Left lung (tissue), 10 donors: ENCODE data around the gene FAM89B. TPM values are rescaled to one million over a fixed set of nuclear protein-coding genes. Genes with fewer than 3 reads are reported as not detected.

Source experiments
- ATAC-seq: fragments of 200-7000 bp; cut with Tn5 transposase; one replicate; pipeline ENCODE4 v1.9.1; 2020; ENCODE audit warnings: moderate library complexity
- DNase-seq, 4 donors: peaks; one replicate each; pipeline ENCODE4 v3.0.0-alpha.2; 2013 to 2020
- H3K27ac ChIP-seq, 2 donors: fragments of 200-600 bp; sonication (generic) in 1 of 2; one replicate each; pipeline versions ENCODE4 v1.5.0 to v1.8.0; 2020 to 2021
- H3K27me3 ChIP-seq, 2 donors: fragments of 200-600 bp; sonication (generic) in 1 of 2; one replicate each; pipeline versions ENCODE4 v1.5.0 to v1.8.0; 2020 to 2021
- H3K36me3 ChIP-seq, 2 donors: fragments of 200-600 bp; sonication (generic) in 1 of 2; one replicate each; pipeline versions ENCODE4 v1.5.0 to v1.8.0; 2020 to 2021
- H3K4me1 ChIP-seq, 2 donors: fragments of 200-600 bp; one replicate each; pipeline ENCODE4 v1.8.0; 2021
- H3K4me3 ChIP-seq, 2 donors: fragments of 200-600 bp; sonication (generic) in 1 of 2; one replicate each; pipeline versions ENCODE4 v1.5.0 to v1.8.0; 2020 to 2021; ENCODE audit warnings: mild to moderate bottlenecking in 1 of 2
- H3K9me3 ChIP-seq, 2 donors: fragments of 200-600 bp; sonication (generic) in 1 of 2; one replicate each; pipeline versions ENCODE4 v1.5.0 to v1.8.0; 2020 to 2021
- intact Hi-C, 2 donors: fragments of 100-400 bp; cut with DNase I; formaldehyde crosslinking; loops; one replicate each; pipeline versions ENCODE4 v1.11.2 to v1.14.2; 2022
- polyA plus RNA-seq, 6 donors: library from polyadenylated mRNA; unstranded; fragments of 120-200 nt; gene quantifications; one replicate each; pipeline ENCODE4 v1.2.1, GENCODE V29; 2013; ENCODE audit not compliant: insufficient read length in 6 of 6
- total RNA-seq, 2 donors: library from RNA; stranded (reverse); fragmentation: NEBNext Ultra II Directional; extraction: Animal tissue kit (Norgen Biotek cat#: 25700); gene quantifications; one replicate each; pipeline ENCODE4 v1.2.1, GENCODE V29; 2021
- TF ChIP-seq, protein P1 (sequence below), 2 donors: fragments of 200-600 bp; sonication (generic) in 1 of 2; IDR thresholded peaks; one replicate each; pipeline versions ENCODE4 v1.5.0 to v1.8.0; 2021; ENCODE audit warnings: antibody characterized with exemption in 2 of 2
- donor health status: DM: no; HTN: yes; CAD: no.
- donor health status: DM: no; HTN: no; CAD: no.

FAM89B gene
- total and polyA plus RNA-seq, 8 donors: 20.7 to 57.5 (median 34.9) TPM

DNA sequence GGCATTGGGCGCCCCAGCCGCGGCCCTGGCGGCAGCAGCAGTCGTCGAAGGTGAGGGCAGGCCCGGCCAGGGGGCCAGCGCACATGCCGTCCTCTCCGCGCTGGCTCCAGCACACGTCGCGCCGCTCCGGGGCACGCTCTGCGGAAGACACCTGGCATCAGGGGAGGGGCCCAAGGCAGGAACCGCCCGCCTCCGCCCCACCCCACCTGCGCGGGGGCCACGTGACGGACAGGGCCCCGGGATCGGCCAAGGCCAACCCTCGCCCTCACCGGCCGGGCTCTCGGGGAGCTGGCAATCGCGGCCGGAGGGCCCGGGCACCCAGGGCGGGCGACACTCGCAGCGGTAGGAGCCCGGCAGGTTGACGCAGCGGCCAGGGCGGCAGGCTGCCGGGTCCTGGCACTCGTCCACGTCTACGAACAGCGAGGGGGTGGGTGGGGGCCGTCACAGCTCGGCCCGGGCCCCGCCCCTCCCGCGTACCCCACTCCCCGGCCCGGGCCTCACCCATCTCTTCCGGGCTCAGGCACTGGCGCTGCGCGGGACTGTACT, 32.5 kb upstream of the FAM89B start:
- ATAC-seq: peak; percentile 39
- DNase-seq: peak in 2 of 4 donors; percentile 64 to 90
- Histone ChIP-seq H3K27me3 (no peaks in the 10 kb centered on the region), H3K27ac (peak overlapping the region; percentile 85 to 88), H3K4me3 (peak overlapping the region; percentile 37 to 47), H3K9me3 (no peaks in the 10 kb centered on the region), H3K36me3 (peaks cover 0 to 50% of the 10 kb centered on the region in 2 donors), H3K4me1 (peaks cover 13 to 30% of the 10 kb centered on the region in 2 donors)
- TF ChIP-seq, protein P1, sequence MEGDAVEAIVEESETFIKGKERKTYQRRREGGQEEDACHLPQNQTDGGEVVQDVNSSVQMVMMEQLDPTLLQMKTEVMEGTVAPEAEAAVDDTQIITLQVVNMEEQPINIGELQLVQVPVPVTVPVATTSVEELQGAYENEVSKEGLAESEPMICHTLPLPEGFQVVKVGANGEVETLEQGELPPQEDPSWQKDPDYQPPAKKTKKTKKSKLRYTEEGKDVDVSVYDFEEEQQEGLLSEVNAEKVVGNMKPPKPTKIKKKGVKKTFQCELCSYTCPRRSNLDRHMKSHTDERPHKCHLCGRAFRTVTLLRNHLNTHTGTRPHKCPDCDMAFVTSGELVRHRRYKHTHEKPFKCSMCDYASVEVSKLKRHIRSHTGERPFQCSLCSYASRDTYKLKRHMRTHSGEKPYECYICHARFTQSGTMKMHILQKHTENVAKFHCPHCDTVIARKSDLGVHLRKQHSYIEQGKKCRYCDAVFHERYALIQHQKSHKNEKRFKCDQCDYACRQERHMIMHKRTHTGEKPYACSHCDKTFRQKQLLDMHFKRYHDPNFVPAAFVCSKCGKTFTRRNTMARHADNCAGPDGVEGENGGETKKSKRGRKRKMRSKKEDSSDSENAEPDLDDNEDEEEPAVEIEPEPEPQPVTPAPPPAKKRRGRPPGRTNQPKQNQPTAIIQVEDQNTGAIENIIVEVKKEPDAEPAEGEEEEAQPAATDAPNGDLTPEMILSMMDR (IDR thresholded peaks at IDR 0.05): peak; percentile 28 to 40
- intact Hi-C loops: loop anchor here in 1 of 2 donors (10.0 kb wide), 1 partner anchor 55 kb away; the partner anchor contains the start of gene KCNK7

DNA sequence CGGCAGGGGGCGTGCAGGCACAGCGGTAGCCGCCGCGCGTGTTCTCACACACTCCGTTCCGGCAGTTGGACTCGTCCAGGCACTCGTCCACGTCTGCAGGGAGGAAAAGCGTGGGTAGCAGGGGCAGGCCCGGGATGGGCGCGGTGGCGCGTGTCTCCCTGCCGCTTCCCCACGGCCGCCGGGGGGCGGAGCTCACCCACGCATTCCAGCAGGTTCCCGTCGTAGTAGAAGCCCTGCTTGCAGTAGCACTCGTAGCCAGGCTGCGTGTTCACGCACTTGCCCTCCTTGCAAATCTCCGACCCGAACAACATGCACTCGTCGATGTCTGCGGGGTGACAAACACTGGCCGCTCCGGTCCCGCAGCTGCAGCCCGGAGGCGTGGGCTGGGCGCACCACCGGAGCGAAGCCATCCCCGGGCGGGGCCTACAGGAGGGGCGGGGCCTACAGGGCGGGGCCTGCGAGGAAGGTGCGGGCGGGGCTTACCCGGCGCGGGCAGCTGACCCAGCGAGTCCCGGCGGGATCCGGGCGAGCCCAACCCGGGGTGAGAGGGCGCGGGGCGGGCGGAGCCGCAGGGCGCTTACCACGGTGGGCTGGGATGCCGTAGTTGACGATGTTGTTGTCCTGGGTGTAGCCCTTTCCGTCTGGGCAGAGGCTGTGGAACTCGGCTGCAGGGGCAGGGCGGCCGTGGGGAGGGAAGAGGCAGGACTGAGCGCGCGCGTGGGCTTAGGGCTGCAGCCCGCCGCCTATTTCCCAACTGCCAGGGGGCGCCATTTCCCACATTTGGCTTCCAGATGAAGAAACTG, 31.8 kb upstream of the FAM89B start:
- H3K36me3 ChIP-seq: peaks cover 0 to 43% of the 10 kb centered on the region in 2 donors
- peak; percentile 81 to 98 (median 89) for DNase-seq
- peak overlapping the region; percentile 37 to 47 for H3K4me3 ChIP-seq

DNA sequence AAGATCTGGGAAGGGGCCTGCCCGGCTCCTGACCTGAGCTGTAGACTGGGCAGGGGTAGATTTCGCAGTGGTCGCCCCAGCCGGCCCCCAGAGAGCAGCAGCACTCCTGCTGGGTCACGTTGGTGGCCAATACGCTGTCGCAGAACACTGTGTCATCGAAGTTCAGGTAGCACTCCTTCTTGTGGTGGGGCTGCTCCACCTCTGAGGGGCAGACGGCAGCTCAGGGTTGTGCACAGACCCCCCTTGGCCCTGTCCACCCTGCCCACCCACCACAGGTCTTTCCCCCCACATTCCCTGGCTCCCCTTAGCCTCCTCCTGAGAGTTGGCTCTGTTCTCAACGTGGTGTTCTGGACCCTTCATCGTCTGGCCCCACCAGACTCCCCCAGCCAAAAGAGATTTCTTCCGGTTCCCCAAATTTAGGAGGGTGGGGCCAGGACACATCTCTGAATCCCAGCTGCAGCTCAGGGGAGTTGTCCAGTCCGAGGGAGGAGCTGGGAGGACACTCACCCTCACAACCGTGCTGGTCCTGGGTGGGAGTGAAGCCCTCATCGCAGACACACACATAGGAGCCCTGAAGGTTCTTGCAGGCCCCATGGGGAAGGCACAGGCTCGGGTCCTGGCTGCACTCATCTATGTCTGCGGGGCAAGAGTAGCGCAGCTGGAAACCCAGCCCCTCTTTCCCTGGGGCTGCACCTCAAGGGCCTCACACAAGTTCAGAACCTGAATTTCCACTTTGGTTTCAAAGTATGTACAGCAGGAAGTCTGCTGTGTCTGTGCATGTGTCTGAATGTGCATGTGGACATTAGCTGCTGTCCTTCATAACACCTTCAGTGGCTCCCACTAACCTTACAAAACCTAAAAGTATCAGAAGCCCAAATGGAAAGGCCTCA, 31.0 kb upstream of the FAM89B start:
- Histone ChIP-seq H3K27me3 (no peaks in the 10 kb centered on the region), H3K9me3 (no peaks in the 10 kb centered on the region), H3K4me1 (peaks cover 13 to 39% of the 10 kb centered on the region in 2 donors), H3K27ac (peak overlapping the region; percentile 85 to 88), H3K36me3 (peaks cover 0 to 35% of the 10 kb centered on the region in 2 donors), H3K4me3 (peak overlapping the region; percentile 37 to 47)
- TF ChIP-seq, protein P1 (IDR thresholded peaks at IDR 0.05): no peak
- intact Hi-C loops: loop anchor here in 1 of 2 donors (10.0 kb wide), 1 partner anchor 53 kb away; the partner anchor contains the start of gene KCNK7
- peak; percentile 3 for ATAC-seq
- DNase-seq: peak in 1 of 4 donors; percentile 75

More for the DNA sequence above, 31.8 kb upstream of the FAM89B start:
- Histone ChIP-seq H3K9me3 (no peaks in the 10 kb centered on the region), H3K27me3 (no peaks in the 10 kb centered on the region), H3K4me1 (peaks cover 13 to 31% of the 10 kb centered on the region in 2 donors), H3K27ac (peak overlapping the region; percentile 85 to 88)
- peak; percentile 94 for ATAC-seq
- intact Hi-C loops: loop anchor here in 1 of 2 donors (10.0 kb wide), 1 partner anchor 54 kb away; the partner anchor contains the start of gene KCNK7
- TF ChIP-seq, protein P1 (IDR thresholded peaks at IDR 0.05): peak; percentile 83 to 85

DNA sequence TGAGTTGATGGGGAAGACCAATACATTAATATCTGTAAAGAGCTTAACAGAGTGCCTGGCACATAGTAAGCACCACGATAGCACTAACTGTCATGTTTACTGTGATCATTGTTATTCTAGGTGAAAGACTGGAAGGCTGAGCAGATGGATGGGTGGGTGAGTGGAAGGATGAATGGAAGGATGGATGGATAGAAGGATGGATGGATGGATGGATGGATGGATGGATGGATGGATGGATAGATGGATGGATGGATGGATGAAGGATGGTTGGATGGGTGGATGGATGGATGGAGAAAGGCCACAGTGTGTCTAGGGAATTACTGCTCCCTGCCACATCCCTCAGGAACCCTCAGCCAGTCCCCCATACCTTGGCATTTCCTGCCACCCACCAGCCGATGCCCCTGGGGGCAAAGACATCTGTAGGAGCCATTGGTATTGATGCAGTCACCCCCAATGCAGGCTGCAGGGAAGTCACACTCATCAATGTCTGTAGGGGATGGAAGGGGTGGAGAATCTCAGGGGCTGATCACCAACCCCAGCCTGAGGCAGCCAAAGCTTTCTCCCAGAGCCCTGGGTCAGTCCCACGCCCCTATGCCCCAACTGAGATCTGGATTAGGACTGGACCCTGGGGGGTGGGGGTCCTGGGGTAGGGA, 29.5 kb upstream of the FAM89B start:
- Histone ChIP-seq H3K27me3 (no peaks in the 10 kb centered on the region), H3K27ac (no peak overlapping the region), H3K4me3 (no peak overlapping the region), H3K4me1 (peaks cover 13 to 47% of the 10 kb centered on the region in 2 donors), H3K36me3 (peaks cover 0 to 19% of the 10 kb centered on the region in 2 donors), H3K9me3 (no peaks in the 10 kb centered on the region)
- TF ChIP-seq, protein P1 (IDR thresholded peaks at IDR 0.05): no peak
- no peak for DNase-seq
- intact Hi-C loops: loop anchor here in 1 of 2 donors (10.0 kb wide), 1 partner anchor 52 kb away; the partner anchor contains the start of gene KCNK7
- ATAC-seq: no peak
